GM19025 (cell line): ENCODE measurements around the gene IFNL4.
"Not testable (repeated sequence)": the region's sequence is repeated elsewhere in the genome, so short reads cannot be mapped to it uniquely, and the experiment has no call there.

Experiments
- ATAC-seq: cut with Tn5 transposase; IDR thresholded peaks from one replicate; pipeline ENCODE4 v1.9.1; 2021; ENCODE audit warnings: mild to moderate bottlenecking, low read depth, moderate library complexity; ENCODE audit not compliant: unreplicated experiment

IFNL4 gene

DNA sequence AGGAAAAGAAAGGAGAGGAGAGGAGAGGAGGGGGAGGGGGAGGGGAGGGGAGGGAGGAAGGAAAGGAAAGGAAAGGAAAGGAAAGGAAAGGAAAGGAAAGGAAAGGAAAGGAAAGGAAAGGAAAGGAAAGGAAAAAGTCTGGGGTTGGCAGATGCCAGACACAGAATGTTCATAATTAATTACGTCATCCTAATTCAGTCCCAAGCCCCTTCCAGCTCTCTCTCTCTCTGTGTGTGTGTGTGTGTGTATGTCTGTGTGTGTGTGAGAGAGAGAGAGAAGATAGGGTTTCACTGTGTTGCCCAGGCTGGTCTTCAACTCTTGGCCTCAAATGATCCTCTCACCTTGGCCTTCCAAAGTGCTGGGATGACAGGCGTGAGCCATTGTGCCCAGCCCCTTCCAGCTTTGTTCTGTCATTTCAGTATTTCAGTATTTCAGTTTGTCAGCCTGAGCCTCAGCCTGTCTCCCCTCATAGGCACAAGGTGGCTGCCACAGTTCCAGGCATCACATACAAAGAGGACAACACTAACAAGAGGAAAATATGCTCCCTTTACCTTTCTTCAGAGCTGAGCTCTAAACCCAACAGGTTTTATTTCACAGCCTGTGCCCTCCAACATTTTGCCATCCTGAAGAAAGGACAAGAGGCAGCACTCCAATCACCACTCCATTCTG, 18.4 kb downstream of the IFNL4 start:
- no peak for ATAC-seq

DNA sequence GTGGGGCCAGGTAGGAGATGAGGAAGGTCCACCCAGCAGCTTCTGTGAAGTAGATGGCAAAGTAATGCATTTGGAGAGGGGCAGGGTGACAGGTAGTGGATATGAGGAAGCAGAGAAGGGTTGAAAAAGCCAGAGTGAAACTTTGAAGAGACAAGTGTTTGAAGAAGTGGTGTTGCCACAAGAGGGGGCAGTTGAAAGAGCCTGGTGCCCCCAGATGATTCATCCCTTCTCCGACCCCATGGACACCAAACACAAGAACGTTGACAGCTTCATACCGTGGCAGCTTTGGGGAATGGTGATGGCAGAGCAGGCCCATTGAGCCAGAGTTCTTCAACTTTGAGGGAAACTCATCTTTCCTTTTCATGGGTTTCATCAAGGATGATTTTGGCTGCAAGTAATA, 23.7 kb downstream of the IFNL4 start:
- no peak for ATAC-seq

DNA sequence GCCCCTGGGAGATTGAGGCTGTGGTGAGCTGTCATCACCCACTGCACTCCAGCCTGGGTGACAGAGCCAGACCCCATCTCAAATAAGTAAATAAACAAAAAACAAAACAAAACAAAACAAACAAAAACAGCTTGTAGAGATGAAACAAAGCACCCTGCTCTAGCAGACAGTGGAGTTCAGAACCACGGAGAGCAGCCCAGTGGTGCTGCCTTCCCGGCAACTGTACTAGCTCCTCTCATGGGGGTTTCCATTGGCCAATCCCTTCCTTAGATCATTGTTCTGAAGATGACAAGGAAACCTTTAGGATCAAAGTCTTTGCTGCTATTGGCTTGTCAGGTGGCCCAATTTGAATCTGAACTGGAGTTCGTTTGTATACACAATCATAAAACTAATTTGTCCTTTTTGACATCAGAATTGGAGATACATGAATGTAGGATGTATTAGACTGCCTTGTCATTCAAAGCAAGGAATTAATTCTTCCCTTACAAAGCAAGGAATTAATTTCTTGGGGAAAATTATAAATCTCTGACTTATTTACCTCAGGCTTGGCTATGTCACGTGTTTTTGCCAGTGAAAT, 24.9 kb downstream of the IFNL4 start:
- no peak for ATAC-seq

DNA sequence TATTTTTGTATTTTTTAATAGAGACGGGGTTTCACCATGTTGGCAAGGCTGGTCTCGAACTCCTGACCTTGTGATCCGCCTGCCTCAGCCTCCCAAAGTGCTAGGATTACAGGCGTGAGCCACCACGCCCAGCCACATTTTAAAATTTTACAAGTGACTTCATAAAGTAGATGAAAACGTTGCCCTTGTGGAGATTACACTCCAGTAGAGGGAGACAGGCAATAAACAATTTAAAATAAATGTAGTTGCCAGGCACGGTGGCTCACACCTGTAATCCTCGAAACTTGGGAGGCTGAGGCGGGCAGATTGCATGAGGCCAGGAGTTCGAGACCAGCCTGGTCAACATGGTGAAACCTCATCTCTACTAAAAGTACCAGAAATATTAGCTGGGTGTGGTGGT, 29.5 kb downstream of the IFNL4 start:
- ATAC-seq = not testable (repeated sequence)

DNA sequence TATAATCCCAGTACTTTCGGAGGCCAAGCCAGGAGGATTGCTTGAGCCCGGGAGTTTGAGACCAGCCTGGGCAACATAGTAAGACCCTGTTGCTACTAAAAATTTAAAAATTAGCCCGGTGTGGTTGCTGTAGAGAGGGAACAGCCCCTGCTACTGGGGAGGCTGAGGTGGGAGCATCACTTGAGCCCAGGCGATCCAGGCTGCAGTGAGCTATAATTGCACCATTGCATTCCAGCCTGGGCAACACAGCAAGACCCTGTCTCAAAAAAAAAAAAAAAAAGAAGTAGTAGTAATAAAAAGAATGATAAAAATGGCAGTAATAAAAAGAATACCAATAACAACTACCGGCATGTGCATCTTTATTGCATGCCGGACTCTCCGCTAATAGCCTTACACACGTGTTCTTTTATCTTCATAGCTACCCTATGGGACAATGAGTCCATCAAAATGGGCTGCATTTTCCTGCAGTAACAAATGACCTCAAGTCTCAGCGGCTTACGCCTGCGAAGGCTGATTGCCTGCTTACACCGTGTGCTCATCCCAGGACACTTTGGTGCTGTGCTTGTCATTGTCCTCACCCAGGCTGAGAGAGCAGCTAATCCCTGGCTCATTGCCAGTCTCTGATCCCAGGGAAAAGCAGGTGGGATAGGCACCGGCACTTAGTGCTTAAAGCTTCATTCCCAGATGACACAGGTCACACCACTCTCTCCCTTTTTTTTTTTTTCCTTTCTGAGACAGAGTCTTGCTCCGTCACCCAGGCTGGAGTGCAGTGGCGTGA, 30.2 kb downstream of the IFNL4 start:
- no peak for ATAC-seq

DNA sequence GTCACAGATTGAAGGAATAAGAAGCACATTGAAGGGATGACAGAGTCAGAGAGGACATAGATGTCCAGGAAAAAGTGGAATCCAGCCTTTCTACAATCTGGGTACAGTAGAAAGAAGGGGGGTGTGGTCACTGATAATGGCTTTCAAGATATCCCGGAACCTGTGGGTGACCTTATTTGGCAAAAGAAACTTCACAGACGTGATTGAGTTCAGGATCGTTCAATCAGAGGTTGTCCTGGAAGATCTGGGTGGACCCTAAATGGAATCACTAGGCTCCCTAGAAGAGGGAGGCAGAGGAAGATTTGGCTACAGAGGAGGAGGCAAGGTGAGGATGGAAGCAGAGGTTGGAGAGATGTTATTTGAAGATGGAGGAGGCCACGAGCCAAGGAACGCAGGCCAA, 31.6 kb downstream of the IFNL4 start:
- ATAC-seq = no peak

DNA sequence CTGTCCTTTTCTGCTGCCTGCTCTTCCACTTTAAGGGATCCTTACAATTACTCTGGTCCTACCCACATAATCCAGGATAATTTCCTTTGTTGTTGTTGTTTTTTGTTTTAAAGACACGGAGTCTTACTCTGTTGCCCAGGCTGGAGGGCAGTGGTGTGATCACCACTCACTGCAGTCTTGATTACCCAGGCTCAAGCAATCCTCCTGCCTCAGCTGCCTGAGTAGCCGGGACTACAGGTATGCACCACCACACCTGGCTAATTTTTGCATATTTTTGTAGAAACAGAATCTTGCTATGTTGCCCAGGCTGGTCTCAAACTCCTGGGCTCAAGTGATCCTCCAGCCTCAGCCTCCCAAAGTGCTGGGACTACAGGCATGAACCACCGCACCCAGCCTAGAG, 33.3 kb downstream of the IFNL4 start:
- ATAC-seq = not testable (repeated sequence)

DNA sequence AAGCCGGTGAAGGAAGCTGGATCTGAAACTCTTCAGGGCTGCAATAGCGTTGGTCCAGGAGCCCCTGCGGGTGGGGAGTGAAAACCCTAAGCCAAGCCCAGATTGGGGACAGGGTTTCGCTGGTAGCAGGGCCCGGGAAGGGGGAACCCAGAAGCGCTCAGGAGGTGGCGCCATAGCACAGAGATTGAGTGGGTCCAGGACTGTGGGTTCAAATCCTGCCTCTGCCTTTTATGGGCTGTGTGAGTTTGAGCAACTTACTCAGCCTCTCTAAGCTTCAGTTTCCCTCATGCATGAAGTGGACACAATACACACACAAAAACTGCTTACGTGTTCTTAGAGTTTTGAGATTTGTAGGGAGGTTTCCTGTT, 36.3 kb downstream of the IFNL4 start:
- ATAC-seq = no peak

DNA sequence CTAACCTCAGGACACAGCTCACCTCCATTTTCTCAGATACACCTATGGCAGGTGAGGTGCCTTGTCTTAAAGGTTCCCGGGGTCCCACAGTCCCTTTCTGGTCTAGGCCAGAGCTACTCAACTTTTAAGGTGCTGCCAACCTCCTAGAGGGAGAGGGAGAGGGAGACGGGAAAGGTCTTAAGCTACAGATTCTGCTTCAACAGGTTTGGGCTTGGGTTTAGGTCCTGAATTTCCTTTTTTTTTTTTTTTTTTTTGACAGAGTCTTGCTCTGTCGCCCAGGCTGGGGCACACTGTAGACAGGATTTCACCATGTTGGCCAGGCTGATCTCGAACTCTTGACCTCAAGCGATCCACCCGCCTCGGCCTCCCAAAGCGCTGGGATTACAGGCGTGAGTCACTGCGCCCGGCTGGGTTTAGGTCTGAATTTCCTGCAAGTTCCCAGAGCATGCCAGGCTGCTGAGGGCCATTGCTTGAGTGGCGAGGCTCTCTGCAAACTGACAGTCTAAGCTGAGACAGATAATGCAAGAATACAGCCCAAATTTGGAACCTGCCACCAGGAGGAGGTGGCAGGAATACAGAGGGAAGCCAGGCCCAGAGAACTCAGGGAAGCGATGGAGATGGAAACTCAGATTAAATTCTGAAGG, 36.8 kb downstream of the IFNL4 start:
- ATAC-seq = no peak

DNA sequence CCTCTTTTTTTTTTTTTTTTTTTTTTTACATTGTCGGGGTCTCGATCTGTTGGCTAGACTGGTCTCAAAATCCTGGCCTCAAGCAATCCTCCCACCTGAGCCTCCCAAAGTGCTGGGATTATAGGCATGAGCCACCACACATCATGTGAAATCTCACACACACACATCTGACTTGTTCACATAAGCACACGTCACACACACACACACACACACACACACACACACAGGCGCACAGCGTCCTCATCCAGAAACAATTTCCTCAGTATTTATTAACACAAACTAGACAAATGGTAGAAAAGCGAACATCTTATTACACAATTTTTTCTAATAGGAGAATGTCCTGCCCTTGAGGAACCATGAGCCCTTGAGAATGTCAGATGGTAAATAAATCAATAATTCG, 39.5 kb downstream of the IFNL4 start:
- no peak for ATAC-seq

DNA sequence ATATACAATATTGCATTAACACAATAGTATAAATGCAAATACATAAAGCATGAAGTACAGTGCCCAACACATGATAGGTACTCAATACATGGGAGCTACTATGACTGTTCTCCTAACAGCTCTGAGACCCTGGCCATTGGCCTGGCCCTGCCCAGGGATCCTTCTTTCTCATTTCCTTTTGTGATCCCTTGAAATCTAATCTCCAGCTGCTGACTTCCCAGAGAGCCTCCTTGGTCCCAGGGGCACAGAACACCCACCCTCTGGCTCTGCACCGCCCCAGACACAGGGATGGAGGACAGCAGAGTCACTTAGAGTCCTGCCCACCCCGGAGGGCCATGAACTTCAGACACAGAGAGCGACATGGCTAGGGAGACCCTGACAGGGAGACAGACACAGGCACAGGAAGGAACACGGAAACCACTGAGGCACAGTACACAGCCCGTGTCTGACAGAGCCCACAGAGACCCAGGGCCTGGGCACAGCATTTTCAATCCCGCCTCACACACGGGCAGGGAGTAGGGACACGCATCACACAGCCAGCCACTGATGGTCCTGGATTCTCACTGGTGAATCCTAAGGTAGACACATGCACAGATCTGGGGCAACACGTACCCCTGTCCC, 40.4 kb downstream of the IFNL4 start:
- ATAC-seq = no peak

DNA sequence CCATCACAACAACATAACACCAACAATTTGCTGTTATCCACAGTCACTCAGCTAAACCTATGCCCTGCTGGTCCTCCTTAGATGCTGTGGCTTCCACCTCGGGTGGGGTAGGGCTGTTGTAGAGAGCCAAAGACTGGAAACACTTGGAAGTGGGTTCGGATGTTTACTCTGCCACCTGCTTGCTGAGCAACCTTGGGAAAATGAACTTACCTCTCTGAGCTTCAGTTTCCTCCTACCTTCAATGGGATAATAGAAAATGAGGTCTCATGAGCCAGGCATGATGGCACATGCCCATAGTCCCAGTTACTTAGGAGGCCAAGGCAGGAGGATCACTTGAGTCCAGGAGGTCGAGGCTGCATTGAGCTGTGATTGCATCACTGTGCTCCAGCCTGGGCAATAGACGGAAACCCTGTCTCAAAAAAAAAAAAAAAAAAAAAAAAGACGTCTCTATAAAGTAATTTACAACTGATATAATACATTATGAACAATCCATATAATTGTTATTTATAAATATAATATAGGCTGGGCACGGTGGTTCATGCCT, 41.3 kb downstream of the IFNL4 start:
- ATAC-seq = no peak

DNA sequence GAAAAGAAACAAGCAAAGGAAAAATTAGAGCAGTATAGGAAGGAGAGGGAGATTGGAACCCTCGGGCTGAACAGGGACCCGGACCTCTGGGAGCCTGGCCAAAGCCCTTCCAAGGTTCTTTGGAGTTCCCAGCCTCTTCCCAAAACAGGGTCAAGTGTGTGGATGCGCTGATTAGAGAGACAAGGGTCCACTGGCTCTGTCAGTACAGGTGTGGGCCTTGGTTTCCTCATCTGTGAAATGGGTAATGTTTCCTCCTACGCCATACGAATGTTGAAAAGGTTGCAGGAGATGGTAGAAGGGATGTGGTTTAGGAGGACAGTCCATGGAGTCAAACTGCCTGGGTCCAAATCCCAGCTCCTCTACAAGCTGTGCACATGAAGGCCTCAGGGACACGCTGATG, 42.5 kb downstream of the IFNL4 start:
- no peak for ATAC-seq

DNA sequence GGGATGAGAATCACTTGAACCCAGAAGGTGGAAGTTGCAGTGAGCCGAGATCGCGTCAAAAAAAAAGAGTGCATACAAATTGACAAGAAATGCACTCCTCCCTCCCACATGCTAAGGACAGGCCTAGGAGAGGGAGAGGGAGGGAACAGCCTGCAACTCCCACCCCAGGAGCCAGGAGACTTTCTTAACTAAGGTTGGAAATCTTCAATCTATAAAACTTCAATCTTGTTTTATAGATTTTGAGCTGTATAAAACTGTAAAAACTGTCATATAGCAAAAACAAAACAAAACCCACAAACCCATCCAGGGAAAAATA, 43.2 kb downstream of the IFNL4 start:
- ATAC-seq = no peak

DNA sequence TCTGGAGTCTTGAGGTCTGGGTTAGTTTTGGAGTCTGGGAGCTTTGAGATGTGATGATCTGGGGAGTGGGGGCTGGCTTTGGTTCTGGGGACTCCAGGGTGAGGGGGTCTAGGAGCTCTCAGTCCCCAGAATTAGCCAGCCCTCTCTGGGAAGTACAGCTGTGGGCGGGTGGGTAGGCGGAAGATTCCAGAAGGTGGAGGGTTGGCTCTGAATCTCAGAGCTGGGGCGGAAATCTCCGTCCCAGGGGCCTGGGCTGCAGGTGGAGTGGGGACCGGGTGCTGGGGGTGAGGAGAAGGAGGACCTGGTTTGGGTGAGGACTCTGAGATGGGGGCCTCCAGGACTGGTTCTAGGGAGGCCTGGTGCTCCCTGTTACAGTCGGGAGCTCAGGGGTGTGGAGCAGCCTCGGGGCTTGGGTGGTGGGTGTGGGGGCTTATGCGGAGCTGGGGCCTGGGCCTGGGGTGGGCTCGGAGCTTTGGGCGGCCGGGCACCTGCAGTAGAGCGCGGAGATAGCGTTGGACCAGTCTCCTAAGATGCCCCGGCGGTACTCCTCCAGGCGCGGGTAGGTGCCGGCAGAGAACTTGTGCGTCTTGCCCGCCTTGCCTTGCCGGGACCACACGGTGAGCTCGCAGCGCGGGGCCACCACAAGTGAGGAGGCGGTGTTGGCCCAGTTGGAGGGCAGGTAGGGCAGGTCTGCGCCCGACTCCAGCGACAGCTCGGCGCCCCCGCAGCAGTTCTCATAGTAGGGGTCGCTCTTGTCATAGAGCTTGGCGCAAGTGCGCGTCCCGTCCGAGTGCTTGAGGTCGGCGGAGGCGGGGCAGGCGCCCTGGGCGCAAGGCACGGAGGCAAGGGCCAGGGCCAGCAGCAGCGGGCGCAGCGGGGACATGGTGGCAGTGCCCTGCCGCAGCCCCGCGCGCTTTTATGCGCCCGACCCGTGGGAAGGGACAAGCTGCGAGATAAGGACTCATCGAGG, 45.0 kb downstream of the IFNL4 start, which contains the start of gene SYCN:
TSS of gene SYCN (minus strand) at position 892 of the 970 bp plus-strand sequence. CDS start at position 883, 9 bp downstream.
- no peak for ATAC-seq

DNA sequence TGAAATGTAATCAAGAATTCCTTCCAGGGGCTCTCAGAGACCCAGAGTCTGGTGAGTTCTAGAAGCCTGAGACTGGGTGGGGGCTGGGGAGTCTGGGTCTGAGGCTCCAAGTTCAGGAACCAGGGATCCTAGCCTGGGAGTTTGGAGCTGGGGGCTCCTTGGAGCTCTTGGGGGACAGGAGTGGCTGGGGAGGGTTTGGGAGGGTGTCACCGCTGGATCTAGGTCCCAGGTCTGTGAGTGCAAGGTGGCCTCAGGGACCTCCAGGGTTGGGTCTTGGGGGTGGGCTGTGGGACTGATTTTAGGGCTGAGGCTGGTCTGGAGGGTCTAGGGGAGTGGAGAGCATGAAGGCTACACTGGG, 45.7 kb downstream of the IFNL4 start:
- ATAC-seq = no peak

DNA sequence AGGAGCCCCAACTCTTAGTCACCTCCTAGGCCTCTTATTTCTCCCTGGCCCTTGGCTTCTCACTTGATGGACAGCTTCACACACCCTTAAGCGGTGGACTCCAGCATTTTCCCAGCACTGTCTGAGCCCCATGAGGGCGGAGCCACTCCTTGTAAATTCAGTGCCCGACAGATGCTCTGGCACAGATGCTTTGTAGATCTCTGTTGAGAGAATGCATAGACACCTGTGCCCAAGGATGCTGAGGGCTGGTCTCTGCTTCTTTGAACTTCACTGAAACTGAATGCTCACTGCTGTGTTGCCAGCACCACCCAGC, 47.9 kb downstream of the IFNL4 start:
- ATAC-seq = no peak

DNA sequence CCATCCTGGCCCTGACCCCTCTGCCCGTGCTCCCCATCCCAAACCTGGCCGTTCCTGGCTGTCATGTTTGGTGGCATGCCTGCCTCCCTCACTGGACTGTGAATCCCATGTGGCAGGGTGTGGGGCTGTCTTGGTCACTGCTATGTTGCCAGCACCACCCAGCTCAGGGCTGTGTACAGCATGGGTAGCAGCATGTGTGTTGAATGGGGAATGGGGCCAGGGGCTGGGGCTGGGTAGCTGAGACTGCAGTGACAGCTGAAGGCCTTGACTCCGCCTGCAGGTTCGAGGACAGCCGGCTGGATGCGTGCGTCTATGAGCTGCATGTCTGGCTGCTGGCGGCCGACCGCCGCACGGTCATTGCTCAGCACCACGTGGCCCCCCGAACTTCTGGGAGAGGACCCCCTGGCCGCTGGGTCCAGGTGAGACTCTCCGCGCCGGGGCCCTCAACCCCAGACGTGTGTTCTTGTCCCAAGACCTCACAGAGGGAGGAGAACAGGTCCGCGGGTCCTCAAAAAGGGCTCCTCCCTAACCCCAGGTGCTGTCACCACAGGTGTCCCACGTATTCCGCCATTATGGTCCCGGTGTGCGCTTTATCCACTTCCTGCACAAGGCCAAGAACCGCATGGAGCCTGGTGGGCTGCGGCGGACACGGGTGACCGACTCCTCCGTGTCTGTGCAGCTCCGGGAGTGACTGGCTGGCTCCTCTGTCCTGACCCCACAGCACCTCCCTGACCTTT, 48.4 kb downstream of the IFNL4 start:
- no peak for ATAC-seq

DNA sequence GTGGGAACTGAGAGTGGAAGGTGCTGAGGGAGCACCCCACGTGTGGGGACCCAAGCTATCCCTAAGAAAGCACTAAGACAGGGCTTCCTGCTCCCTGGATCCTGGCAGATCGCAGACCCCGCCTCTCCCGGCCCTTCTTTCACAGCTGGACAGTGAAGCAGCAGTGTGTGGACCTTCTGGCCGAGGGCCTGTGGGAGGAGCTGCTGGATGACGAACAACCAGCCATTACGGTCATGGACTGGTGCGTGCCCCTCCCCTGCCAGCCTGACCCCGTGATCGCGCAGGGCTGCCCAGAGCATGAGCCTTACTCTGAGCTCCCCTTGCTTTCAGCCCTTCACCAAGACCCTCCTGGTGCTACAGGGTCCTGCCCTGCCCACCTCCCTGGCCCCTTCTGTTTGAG, 49.6 kb downstream of the IFNL4 start:
- ATAC-seq = no peak
